Mucosa of stomach (tissue), 1 donor: Measurements from ENCODE around the gene FBXL20.

Experiments used
- H3K27me3 ChIP-seq: one replicate; pipeline ENCODE4 v1.7.0; 2013; ENCODE audit warnings: mild to moderate bottlenecking, low read length; ENCODE audit not compliant: control insufficient read depth, insufficient read depth
- H3K36me3 ChIP-seq: one replicate; pipeline ENCODE4 v1.7.0; 2013; ENCODE audit warnings: low read length; ENCODE audit not compliant: control insufficient read depth, insufficient read depth
- H3K4me1 ChIP-seq: one replicate; pipeline ENCODE4 v1.7.0; 2013; ENCODE audit warnings: mild to moderate bottlenecking, low read length; ENCODE audit not compliant: control insufficient read depth, insufficient read depth
- H3K4me3 ChIP-seq: one replicate; pipeline ENCODE4 v1.7.0; 2013; ENCODE audit warnings: low read length
- H3K9ac ChIP-seq: one replicate; pipeline ENCODE4 v1.7.0; 2013; ENCODE audit warnings: mild to moderate bottlenecking, low read length, moderate library complexity
- H3K9me3 ChIP-seq: one replicate; pipeline ENCODE4 v1.7.0; 2013; ENCODE audit warnings: mild to moderate bottlenecking, low read length, moderate library complexity; ENCODE audit not compliant: control insufficient read depth
- donor health status: Pancreatic carcinoma.

FBXL20 gene

GRCh38 chr17:39227364-39227919 lies 174.0 kb downstream of the FBXL20 start:
- Histone ChIP-seq H3K4me1 (peaks cover 8% of the 10 kb centered on the region), H3K36me3 (no peaks in the 10 kb centered on the region), H3K27me3 (peaks cover 80% of the 10 kb centered on the region), H3K9ac (no peak overlapping the region), H3K4me3 (no peak overlapping the region), H3K9me3 (no peaks in the 10 kb centered on the region)

GRCh38 chr17:39225959-39226683 lies 175.3 kb downstream of the FBXL20 start:
- Histone ChIP-seq H3K4me3 (no peak overlapping the region), H3K9me3 (no peaks in the 10 kb centered on the region), H3K9ac (no peak overlapping the region), H3K4me1 (peaks cover 3% of the 10 kb centered on the region), H3K36me3 (no peaks in the 10 kb centered on the region), H3K27me3 (peaks cover 67% of the 10 kb centered on the region)

- Histone ChIP-seq H3K4me1 (peaks cover 3% of the 10 kb centered on the region), H3K9ac (no peak within 1 kb of the TSS), H3K4me3 (no peak within 1 kb of the TSS), H3K36me3 (no peaks in the 10 kb centered on the region), H3K27me3 (peaks cover 60% of the 10 kb centered on the region), H3K9me3 (no peaks in the 10 kb centered on the region)
Measured at GRCh38 chr17:39225308-39225958, 176.0 kb downstream of the FBXL20 start, which contains the start of gene STAC2. TSS of gene STAC2 (minus strand) at chr17:39225945. CDS start at chr17:39225502, 443 bp downstream.

GRCh38 chr17:39224778-39225307 lies 176.6 kb downstream of the FBXL20 start:
- peaks cover 62% of the 10 kb centered on the region for H3K27me3 ChIP-seq
- H3K9me3 ChIP-seq: no peaks in the 10 kb centered on the region
- H3K36me3 ChIP-seq: no peaks in the 10 kb centered on the region
- H3K4me1 ChIP-seq: peaks cover 3% of the 10 kb centered on the region
- no peak overlapping the region for H3K4me3 ChIP-seq
- no peak overlapping the region for H3K9ac ChIP-seq

- Histone ChIP-seq H3K4me3 (no peak overlapping the region), H3K36me3 (no peaks in the 10 kb centered on the region), H3K9ac (no peak overlapping the region), H3K9me3 (no peaks in the 10 kb centered on the region), H3K4me1 (peaks cover 3% of the 10 kb centered on the region), H3K27me3 (peaks cover 62% of the 10 kb centered on the region)
Measured at GRCh38 chr17:39223907-39224777, 177.3 kb downstream of the FBXL20 start.

- Histone ChIP-seq H3K36me3 (no peaks in the 10 kb centered on the region), H3K4me1 (peaks cover 3% of the 10 kb centered on the region), H3K4me3 (no peak overlapping the region), H3K9ac (no peak overlapping the region), H3K27me3 (peaks cover 62% of the 10 kb centered on the region), H3K9me3 (no peaks in the 10 kb centered on the region)
Measured at GRCh38 chr17:39222866-39223834, 178.3 kb downstream of the FBXL20 start.

- H3K27me3 ChIP-seq: peaks cover 58% of the 10 kb centered on the region
- no peaks in the 10 kb centered on the region for H3K9me3 ChIP-seq
- no peak overlapping the region for H3K9ac ChIP-seq
- no peak overlapping the region for H3K4me3 ChIP-seq
- no peaks in the 10 kb centered on the region for H3K36me3 ChIP-seq
- peaks cover 3% of the 10 kb centered on the region for H3K4me1 ChIP-seq
Measured at GRCh38 chr17:39222151-39222550, 179.3 kb downstream of the FBXL20 start.

- H3K4me3 ChIP-seq: no peak overlapping the region
- peaks cover 58% of the 10 kb centered on the region for H3K27me3 ChIP-seq
- no peak overlapping the region for H3K9ac ChIP-seq
- peaks cover 3% of the 10 kb centered on the region for H3K4me1 ChIP-seq
- H3K9me3 ChIP-seq: no peaks in the 10 kb centered on the region
- no peaks in the 10 kb centered on the region for H3K36me3 ChIP-seq
Measured at GRCh38 chr17:39221572-39221971, 179.9 kb downstream of the FBXL20 start.

GRCh38 chr17:39219647-39220154 lies 181.7 kb downstream of the FBXL20 start:
- Histone ChIP-seq H3K27me3 (peaks cover 47% of the 10 kb centered on the region), H3K9ac (no peak overlapping the region), H3K4me1 (no peaks in the 10 kb centered on the region), H3K9me3 (no peaks in the 10 kb centered on the region), H3K36me3 (no peaks in the 10 kb centered on the region), H3K4me3 (no peak overlapping the region)

- Histone ChIP-seq H3K4me3 (no peak overlapping the region), H3K9me3 (no peaks in the 10 kb centered on the region), H3K4me1 (no peaks in the 10 kb centered on the region), H3K9ac (no peak overlapping the region), H3K27me3 (peaks cover 40% of the 10 kb centered on the region), H3K36me3 (no peaks in the 10 kb centered on the region)
Measured at GRCh38 chr17:39218906-39219305, 182.5 kb downstream of the FBXL20 start.
